H1 (cell line): ENCODE results near the gene ALPP. TPM values are rescaled to one million over a fixed set of nuclear protein-coding genes. Genes with fewer than 3 reads are reported as not detected.

ENCODE experiments used
- CTCF ChIA-PET: fragments of 300-600 bp; sonication (Branson Sonifier 250); formaldehyde crosslinking; loops from one replicate; lab custom pipeline; 2021; ENCODE audit not compliant: partially characterized antibody; lab: Charles Lee
- POLR2A ChIA-PET: fragments of 300-600 bp; sonication (Branson Sonifier 250); formaldehyde crosslinking; loops from one replicate; lab custom pipeline; 2021; ENCODE audit warnings: inconsistent platforms; ENCODE audit not compliant: partially characterized antibody; lab: Charles Lee
- DNase-seq, 2 experiments: peaks; one replicate each; pipeline versions ENCODE4 v3.0.0 to v3.0.0-alpha.2; 2010 to 2022; ENCODE audit warnings: low spot score in 2 of 2, low read depth in 1 of 2, mixed read lengths in 1 of 2
- FAIRE-seq: peaks from 2 replicates; lab custom pipeline; 2011; peaks lifted over from hg19 to GRCh38; lab: Jason Lieb, UNC
- H2AFZ ChIP-seq: 2 replicates; pipeline ENCODE4 v1.8.1; 2012; ENCODE audit warnings: low read length, inconsistent platforms
- H2AK5ac ChIP-seq: 2 replicates; pipeline ENCODE4 v1.6.1; 2013; ENCODE audit warnings: low read depth, low read length
- H2BK120ac ChIP-seq: replicated peaks from 2 replicates; pipeline ENCODE3; 2013; ENCODE audit warnings: low read depth, low read length, inconsistent platforms
- H2BK12ac ChIP-seq: 2 replicates; pipeline ENCODE4 v1.6.1; 2013; ENCODE audit warnings: low read depth, low read length
- H2BK15ac ChIP-seq: 2 replicates; pipeline ENCODE4 v1.6.1; 2013; ENCODE audit warnings: low read length
- H2BK20ac ChIP-seq: 2 replicates; pipeline ENCODE4 v1.6.1; 2013; ENCODE audit warnings: low read length
- H2BK5ac ChIP-seq: 2 replicates; pipeline ENCODE4 v1.6.1; 2013; ENCODE audit warnings: low read depth, low read length
- H3K14ac ChIP-seq: 2 replicates; pipeline ENCODE4 v1.6.1; 2013; ENCODE audit warnings: inconsistent platforms; ENCODE audit not compliant: insufficient read length
- H3K18ac ChIP-seq: 2 replicates; pipeline ENCODE4 v1.6.1; 2013; ENCODE audit warnings: low read length; ENCODE audit errors: extremely low read depth
- H3K23ac ChIP-seq: 2 replicates; pipeline ENCODE4 v1.6.1; 2013; ENCODE audit warnings: inconsistent platforms; ENCODE audit not compliant: insufficient read length
- H3K23me2 ChIP-seq: 2 replicates; pipeline ENCODE4 v1.6.1; 2013; ENCODE audit warnings: low read depth, low read length
- H3K27ac ChIP-seq: 2 replicates; pipeline ENCODE4 v1.6.1; 2011; ENCODE audit warnings: low read depth, low read length, inconsistent platforms
- H3K27me3 ChIP-seq, 4 experiments: replicated peaks in 1 of 4; 1 replicate in 1 of 4; 2 replicates in 3 of 4; pipeline versions ENCODE4 v1.6.1 to v1.8.1; 2011 to 2013; ENCODE audit warnings: low read length in 3 of 4, mild to moderate bottlenecking in 3 of 4, inconsistent platforms in 2 of 4, mixed read lengths in 2 of 4, moderate library complexity in 1 of 4; ENCODE audit not compliant: control insufficient read depth in 3 of 4, insufficient read depth in 3 of 4; ENCODE audit errors: extremely low read depth in 1 of 4
- H3K36me3 ChIP-seq, 4 experiments: 2 replicates each; pipeline versions ENCODE4 v1.6.1 to v1.8.1; 2011 to 2013; ENCODE audit warnings: mild to moderate bottlenecking in 4 of 4, low read length in 3 of 4, moderate library complexity in 2 of 4, control low read depth in 1 of 4, inconsistent platforms in 1 of 4; ENCODE audit not compliant: insufficient read depth in 4 of 4, control insufficient read depth in 2 of 4
- H3K4ac ChIP-seq: replicated peaks from 2 replicates; pipeline ENCODE3; 2013; ENCODE audit warnings: low read length, low read depth, mixed read lengths, inconsistent platforms; ENCODE audit not compliant: insufficient read length
- H3K4me1 ChIP-seq, 4 experiments: replicated peaks in 1 of 4; 1 replicate in 1 of 4; 2 replicates in 3 of 4; pipeline versions ENCODE4 v1.6.1 to v1.8.1; 2011 to 2013; ENCODE audit warnings: low read length in 3 of 4, inconsistent platforms in 2 of 4, mixed read lengths in 1 of 4; ENCODE audit not compliant: insufficient read depth in 4 of 4, control insufficient read depth in 3 of 4
- H3K4me2 ChIP-seq, 2 experiments: 2 replicates each; pipeline versions ENCODE4 v1.6.1 to v1.8.1; 2011 to 2013; ENCODE audit warnings: low read depth in 2 of 2, low read length in 2 of 2, control low read depth in 1 of 2, inconsistent platforms in 1 of 2, mild to moderate bottlenecking in 1 of 2; ENCODE audit not compliant: insufficient read depth in 1 of 2
- H3K4me3 ChIP-seq, 4 experiments: fragments of 200-600, 300-600 bp in 1 of 4; sonication (generic), shearing (Covaris generic), sonication (Bioruptor Twin) in 1 of 4; 2 replicates each; pipeline versions ENCODE4 v1.5.1 to v1.8.1; 2011 to 2016; ENCODE audit warnings: low read length in 4 of 4, low read depth in 3 of 4, control low read depth in 2 of 4, inconsistent platforms in 2 of 4, mild to moderate bottlenecking in 2 of 4, mixed read lengths in 1 of 4, moderate library complexity in 1 of 4; ENCODE audit not compliant: insufficient read depth in 2 of 4; ENCODE audit errors: extremely low read depth in 1 of 4
- H3K56ac ChIP-seq: replicated peaks from 2 replicates; pipeline ENCODE3; 2013; ENCODE audit warnings: low read depth, mild to moderate bottlenecking, mixed read lengths, low read length, inconsistent platforms; ENCODE audit not compliant: insufficient read length
- H3K79me1 ChIP-seq: 2 replicates; pipeline ENCODE4 v1.6.1; 2013; ENCODE audit warnings: low read depth, low read length, control low read depth
- H3K79me2 ChIP-seq, 2 experiments: 2 replicates each; pipeline versions ENCODE4 v1.6.1 to v1.8.1; 2012 to 2013; ENCODE audit warnings: low read length in 2 of 2, mild to moderate bottlenecking in 2 of 2, inconsistent platforms in 1 of 2; ENCODE audit not compliant: insufficient read depth in 2 of 2, control insufficient read depth in 1 of 2
- H3K9ac ChIP-seq, 4 experiments: replicated peaks in 1 of 4; 1 replicate in 1 of 4; 2 replicates in 3 of 4; pipeline versions ENCODE4 v1.6.1 to v1.8.1; 2011 to 2013; ENCODE audit warnings: low read depth in 3 of 4, low read length in 3 of 4, control low read depth in 2 of 4, mild to moderate bottlenecking in 2 of 4, moderate library complexity in 2 of 4, inconsistent platforms in 1 of 4; ENCODE audit errors: extremely low read depth in 1 of 4
- H3K9me3 ChIP-seq, 2 experiments: 2 replicates each; pipeline versions ENCODE4 v1.6.1 to v1.8.1; 2012 to 2013; ENCODE audit warnings: mild to moderate bottlenecking in 2 of 2, moderate library complexity in 2 of 2, control low read depth in 1 of 2, inconsistent platforms in 1 of 2, low read depth in 1 of 2, low read length in 1 of 2, mixed read lengths in 1 of 2; ENCODE audit not compliant: insufficient read depth in 2 of 2
- H4K20me1 ChIP-seq, 2 experiments: replicated peaks in 1 of 2; 2 replicates each; pipeline versions ENCODE3 to v1.8.1; 2011 to 2013; ENCODE audit warnings: inconsistent platforms in 2 of 2, low read length in 2 of 2, mild to moderate bottlenecking in 1 of 2; ENCODE audit not compliant: insufficient read depth in 2 of 2, control insufficient read depth in 1 of 2
- H4K5ac ChIP-seq: 2 replicates; pipeline ENCODE4 v1.6.1; 2013; ENCODE audit warnings: low read length, low read depth, mixed read lengths, inconsistent platforms; ENCODE audit not compliant: insufficient read length
- H4K8ac ChIP-seq: 2 replicates; pipeline ENCODE4 v1.8.0; 2013; ENCODE audit warnings: mild to moderate bottlenecking, moderate library complexity, low read length, inconsistent platforms; ENCODE audit not compliant: insufficient read depth; ENCODE audit errors: extremely low read depth
- H4K91ac ChIP-seq: replicated peaks from 2 replicates; pipeline ENCODE3; 2013; ENCODE audit warnings: low read length, mixed read lengths, inconsistent platforms; ENCODE audit not compliant: insufficient read length
- CREB1 ChIP-seq: IDR thresholded peaks from 2 replicates; pipeline ENCODE4 v1.6.1; 2012; ENCODE audit warnings: inconsistent platforms
- NANOG ChIP-seq: IDR thresholded peaks from 2 replicates; pipeline ENCODE4 v1.6.1; 2011; ENCODE audit warnings: low read length, low read depth, mild to moderate bottlenecking, inconsistent platforms; ENCODE audit not compliant: insufficient read depth, poor library complexity, severe bottlenecking
- WGBS, 2 experiments: shearing (Covaris generic) in 1 of 2; methylation state at CpG; one replicate each; pipeline versions ENCODE4 v1.1.6 to v1.1.7; 2013 to 2015; ENCODE audit warnings: low lambda C conversion rate in 2 of 2, mixed read lengths in 2 of 2, inconsistent platforms in 1 of 2, low coverage in 1 of 2, missing lambda C conversion rate in 1 of 2; ENCODE audit not compliant: insufficient replicate concordance in 2 of 2, insufficient coverage in 1 of 2, insufficient read length in 1 of 2; ENCODE audit errors: extremely low coverage in 1 of 2, missing lambda C conversion rate in 1 of 2; 5-methylcytosine and 5-hydroxymethylcytosine counted together
- polyA plus RNA-seq, 7 experiments: library from polyadenylated mRNA; depleted of rRNA in 3 of 7; stranded (reverse) in 5 of 7; unstranded in 2 of 7; fragments of >200 nt in 5 of 7; fragments of 200-250 nt in 2 of 7; gene quantifications; 1 replicate in 5 of 7; 2 replicates in 1 of 7; 4 replicates in 1 of 7; pipeline versions ENCODE4 v1.2.1 to v1.2.3, GENCODE V29; 2011 to 2013; ENCODE audit warnings: missing spikeins in 2 of 7, mixed read lengths in 2 of 7
- total RNA-seq: library from RNA; stranded (reverse); fragmentation: NEBNext Ultra II Directional; extraction: Animal tissue kit (Norgen Biotek cat#: 25700); gene quantifications from 2 replicates; pipeline ENCODE4 v1.2.1, GENCODE V29; 2021

The ALPP gene
- total and polyA plus RNA-seq, 2 of the 8 experiments (the other 6 are each of a cell fraction or from before 2014, with no cell fraction given) = 0.15 TPM

GRCh38 chr2:232386490-232386739 is 7.9 kb downstream of the ALPP start:
- FAIRE-seq (no peak), DNase-seq (no peak)
- Histone ChIP-seq H3K79me1 (no peaks in the 10 kb centered on the region), H2BK5ac (no peak overlapping the region), H3K18ac (peak overlapping the region; percentile 90; the same call in 1 of the 2 replicates), H3K4me2 (peak overlapping the region; percentile 78 to 96), H3K23me2 (peaks cover 29% of the 10 kb centered on the region; the same call in 1 of the 2 replicates), H3K23ac (no peak overlapping the region), H4K20me1 (peaks cover 0 to 4% of the 10 kb centered on the region in 2 experiments), H3K79me2 (no peaks in the 10 kb centered on the region), H4K91ac (peak overlapping the region; percentile 54), H2AK5ac (no peak overlapping the region), H3K4me1 (peaks cover 5 to 32% (median 15%) of the 10 kb centered on the region in 4 experiments), H3K9ac (no peak overlapping the region; a peak in 2 of 7 replicates), H3K4ac (peak overlapping the region; percentile 78), H4K8ac (peak overlapping the region; percentile 69; the same call in 1 of the 2 replicates), H4K5ac (peak overlapping the region; percentile 29), H3K27me3 (peaks cover 22 to 66% (median 66%) of the 10 kb centered on the region in 4 experiments), H3K27ac (no peak overlapping the region), H2BK20ac (peak overlapping the region; percentile 72; the same call in 1 of the 2 replicates), H3K9me3 (no peaks in the 10 kb centered on the region), H3K14ac (no peak overlapping the region), H2BK12ac (peak overlapping the region; percentile 80; the same call in 1 of the 2 replicates), H3K56ac (no peak overlapping the region), H2AFZ (no peak overlapping the region), H2BK15ac (no peak overlapping the region; the same call in 1 of the 2 replicates)
- ChIA-PET CTCF (interaction anchor here (0.9 to 2.8 kb wide), 16 partner anchors 11 to 458 kb away, joined by 3 to 23 read pairs (median 6); no protein-coding TSS in a partner anchor), POLR2A (interaction anchor here (0.8 to 5.0 kb wide), 12 partner anchors 9 to 103 kb away, joined by 3 to 57 read pairs (median 4); no protein-coding TSS in a partner anchor)
- WGBS, 2 experiments = 1% methylated on average over 21 of the region's 23 CpGs; no CpG with 5 or more reads in 1 of the 2 experiments
- TF ChIP-seq NANOG (no peak), CREB1 (peak; percentile 40; the same call in 1 of the 2 replicates)
- TF ChIP-seq, all 59 proteins: peak for 1
- peak overlapping the region; percentile 14 for H2BK120ac ChIP-seq
- H3K36me3 ChIP-seq = no peaks in the 10 kb centered on the region; a peak in 1 of 8 replicates
- H3K4me3 ChIP-seq = peak overlapping the region; percentile 55 to 65 (median 63)
